Measurements from ENCODE around the gene RCOR1.

GRCh38 chr14:102731101-102731870 lies 138.8 kb downstream of the RCOR1 start:
- TF ChIP-seq CTCF (optimal IDR thresholded peaks at IDR 0.05 in 1 of 3, IDR thresholded peaks at IDR 0.05 in 1 of 3, conservative IDR thresholded peaks at IDR 0.05 in 1 of 3; ENCODE audit: extremely low read depth in 1 of 3, insufficient read depth in 2 of 3, low read length in 3 of 3): no peak
- no peak for TF ChIP-seq EZH2 (IDR thresholded peaks at IDR 0.05; ENCODE audit: low read length)

Measured in keratinocyte (primary cell).